BE2C (cell line): Measurements from ENCODE around the gene CLEC11A.

Source experiments
- DNase-seq: peaks from one replicate; pipeline ENCODE4 v3.0.0-alpha.2; 2020
- H3K27me3 ChIP-seq: fragments of 250-450 bp; sonication (Bioruptor Pico); 2 replicates; pipeline ENCODE4 v1.5.1; 2020; ENCODE audit warnings: mild to moderate bottlenecking
- H3K36me3 ChIP-seq: fragments of 250-450 bp; sonication (Bioruptor Pico); 2 replicates; pipeline ENCODE4 v1.5.1; 2020; ENCODE audit warnings: mild to moderate bottlenecking
- H3K4me1 ChIP-seq: fragments of 250-450 bp; sonication (Bioruptor Pico); 2 replicates; pipeline ENCODE4 v1.5.1; 2020
- H3K4me3 ChIP-seq: 2 replicates; pipeline ENCODE4 v1.5.1; 2011; ENCODE audit warnings: low read depth, low read length
- H3K9me3 ChIP-seq: fragments of 250-450 bp; sonication (Bioruptor Pico); 2 replicates; pipeline ENCODE4 v1.5.1; 2020
- TF ChIP-seq, protein P1 (sequence below): IDR thresholded peaks from 2 replicates; pipeline ENCODE4 v1.5.1; 2012; ENCODE audit warnings: mild to moderate bottlenecking, low read depth, low read length

The CLEC11A gene

DNA sequence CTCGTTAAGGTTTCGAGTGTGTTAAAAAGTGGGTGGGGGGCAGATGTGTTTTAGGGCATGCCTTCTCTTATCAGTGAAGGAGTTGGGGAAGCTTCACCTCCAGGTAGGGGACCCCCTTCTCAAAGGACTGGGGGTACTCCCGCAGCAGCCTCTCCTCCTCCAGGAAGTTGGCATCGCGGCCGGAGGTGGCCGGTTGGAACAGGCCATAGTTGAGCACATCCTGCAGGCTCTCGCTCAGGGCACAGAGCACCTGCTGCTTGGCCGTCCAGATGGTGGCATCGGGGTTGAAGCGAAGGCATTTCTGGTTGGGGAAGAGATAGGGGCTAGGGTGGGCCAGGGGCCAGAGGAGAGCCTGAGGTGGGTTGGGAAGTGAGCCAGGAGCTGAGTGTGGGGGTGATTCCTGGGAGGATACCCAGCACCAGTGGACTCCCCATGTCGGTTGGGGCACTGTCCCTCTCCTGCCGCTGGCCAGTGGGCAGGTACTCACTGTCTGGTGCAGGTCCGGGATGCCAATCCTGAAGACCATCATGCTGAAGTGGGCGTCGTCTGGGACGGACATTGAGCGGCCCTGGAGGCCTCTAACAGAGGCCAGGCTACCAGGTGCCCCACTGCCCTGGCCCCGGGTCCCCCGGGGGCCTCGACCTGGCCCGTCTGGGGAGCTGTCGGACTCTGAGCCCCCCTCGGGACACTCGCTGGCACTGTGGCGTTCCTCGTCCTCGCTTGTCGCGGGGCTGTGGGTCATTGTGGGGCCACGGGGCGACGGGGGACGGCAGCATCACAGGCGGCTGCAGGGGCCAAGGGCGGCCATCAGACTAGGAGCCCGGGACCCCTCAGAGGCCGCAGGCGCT is 6.8 kb upstream of the CLEC11A start:
- Histone ChIP-seq H3K27me3 (peaks cover 16% of the 10 kb centered on the region), H3K36me3 (no peaks in the 10 kb centered on the region), H3K4me1 (no peaks in the 10 kb centered on the region), H3K4me3 (no peak overlapping the region), H3K9me3 (no peaks in the 10 kb centered on the region)
- TF ChIP-seq, protein P1, sequence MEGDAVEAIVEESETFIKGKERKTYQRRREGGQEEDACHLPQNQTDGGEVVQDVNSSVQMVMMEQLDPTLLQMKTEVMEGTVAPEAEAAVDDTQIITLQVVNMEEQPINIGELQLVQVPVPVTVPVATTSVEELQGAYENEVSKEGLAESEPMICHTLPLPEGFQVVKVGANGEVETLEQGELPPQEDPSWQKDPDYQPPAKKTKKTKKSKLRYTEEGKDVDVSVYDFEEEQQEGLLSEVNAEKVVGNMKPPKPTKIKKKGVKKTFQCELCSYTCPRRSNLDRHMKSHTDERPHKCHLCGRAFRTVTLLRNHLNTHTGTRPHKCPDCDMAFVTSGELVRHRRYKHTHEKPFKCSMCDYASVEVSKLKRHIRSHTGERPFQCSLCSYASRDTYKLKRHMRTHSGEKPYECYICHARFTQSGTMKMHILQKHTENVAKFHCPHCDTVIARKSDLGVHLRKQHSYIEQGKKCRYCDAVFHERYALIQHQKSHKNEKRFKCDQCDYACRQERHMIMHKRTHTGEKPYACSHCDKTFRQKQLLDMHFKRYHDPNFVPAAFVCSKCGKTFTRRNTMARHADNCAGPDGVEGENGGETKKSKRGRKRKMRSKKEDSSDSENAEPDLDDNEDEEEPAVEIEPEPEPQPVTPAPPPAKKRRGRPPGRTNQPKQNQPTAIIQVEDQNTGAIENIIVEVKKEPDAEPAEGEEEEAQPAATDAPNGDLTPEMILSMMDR: no peak
- no peak for DNase-seq

DNA sequence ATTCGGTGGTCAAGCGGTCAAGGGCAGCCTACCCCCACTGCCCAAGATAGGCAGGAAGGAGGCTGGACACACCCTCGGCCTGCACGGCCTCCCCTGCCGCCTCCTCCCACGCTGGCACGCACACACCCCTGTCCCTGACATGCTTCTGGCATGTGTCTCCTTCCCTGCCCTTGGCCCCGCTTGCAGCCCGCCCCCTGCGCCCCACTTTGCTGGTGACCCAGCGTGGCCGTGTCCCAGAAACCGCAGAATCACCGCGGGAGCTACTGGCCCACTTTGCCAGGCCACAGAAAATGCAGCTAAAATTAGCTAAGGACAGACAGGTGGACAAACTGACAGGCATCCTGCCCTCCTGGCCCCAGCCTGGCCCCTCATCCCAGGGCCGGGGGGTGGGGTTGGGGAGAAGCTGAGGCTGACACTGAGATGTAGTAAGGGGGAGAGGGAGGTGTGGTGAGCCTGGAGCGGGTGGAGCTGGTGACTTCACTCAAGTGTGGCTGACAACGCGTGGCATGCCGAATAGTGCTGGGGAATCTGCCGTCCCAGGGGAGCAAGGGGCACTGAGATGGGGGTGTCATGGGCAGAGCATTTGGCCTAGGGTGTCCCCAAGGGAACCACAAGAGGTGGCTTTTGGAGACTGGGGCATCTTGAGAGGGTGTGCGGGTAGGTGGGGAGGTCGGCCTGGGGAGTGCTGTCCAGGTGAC is 6.0 kb upstream of the CLEC11A start:
- Histone ChIP-seq H3K9me3 (no peaks in the 10 kb centered on the region), H3K27me3 (peaks cover 16% of the 10 kb centered on the region), H3K4me3 (no peak overlapping the region), H3K4me1 (no peaks in the 10 kb centered on the region), H3K36me3 (no peaks in the 10 kb centered on the region)
- TF ChIP-seq, protein P1: no peak
- no peak for DNase-seq

DNA sequence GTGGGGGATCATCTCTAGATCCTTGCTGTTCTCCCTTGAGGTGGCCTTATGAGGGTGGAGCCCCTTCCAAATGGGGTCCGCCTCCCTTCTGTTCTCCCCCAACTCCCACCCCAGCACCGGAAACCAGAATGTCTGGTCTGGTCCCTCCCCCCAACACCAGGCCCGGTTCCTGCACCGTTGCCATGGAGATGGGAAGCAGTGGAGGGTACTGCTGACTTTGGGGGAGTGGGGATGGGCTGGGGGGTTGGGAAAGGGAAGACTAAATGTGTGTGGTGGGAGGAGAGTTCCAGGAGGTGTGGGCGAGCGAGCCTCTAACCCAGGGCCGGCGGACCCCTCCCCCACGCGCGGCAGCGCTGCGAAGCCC is 5.3 kb upstream of the CLEC11A start:
- Histone ChIP-seq H3K9me3 (no peaks in the 10 kb centered on the region), H3K4me1 (no peaks in the 10 kb centered on the region), H3K27me3 (peaks cover 16% of the 10 kb centered on the region), H3K36me3 (no peaks in the 10 kb centered on the region), H3K4me3 (no peak overlapping the region)
- no peak for DNase-seq
- TF ChIP-seq, protein P1: no peak

DNA sequence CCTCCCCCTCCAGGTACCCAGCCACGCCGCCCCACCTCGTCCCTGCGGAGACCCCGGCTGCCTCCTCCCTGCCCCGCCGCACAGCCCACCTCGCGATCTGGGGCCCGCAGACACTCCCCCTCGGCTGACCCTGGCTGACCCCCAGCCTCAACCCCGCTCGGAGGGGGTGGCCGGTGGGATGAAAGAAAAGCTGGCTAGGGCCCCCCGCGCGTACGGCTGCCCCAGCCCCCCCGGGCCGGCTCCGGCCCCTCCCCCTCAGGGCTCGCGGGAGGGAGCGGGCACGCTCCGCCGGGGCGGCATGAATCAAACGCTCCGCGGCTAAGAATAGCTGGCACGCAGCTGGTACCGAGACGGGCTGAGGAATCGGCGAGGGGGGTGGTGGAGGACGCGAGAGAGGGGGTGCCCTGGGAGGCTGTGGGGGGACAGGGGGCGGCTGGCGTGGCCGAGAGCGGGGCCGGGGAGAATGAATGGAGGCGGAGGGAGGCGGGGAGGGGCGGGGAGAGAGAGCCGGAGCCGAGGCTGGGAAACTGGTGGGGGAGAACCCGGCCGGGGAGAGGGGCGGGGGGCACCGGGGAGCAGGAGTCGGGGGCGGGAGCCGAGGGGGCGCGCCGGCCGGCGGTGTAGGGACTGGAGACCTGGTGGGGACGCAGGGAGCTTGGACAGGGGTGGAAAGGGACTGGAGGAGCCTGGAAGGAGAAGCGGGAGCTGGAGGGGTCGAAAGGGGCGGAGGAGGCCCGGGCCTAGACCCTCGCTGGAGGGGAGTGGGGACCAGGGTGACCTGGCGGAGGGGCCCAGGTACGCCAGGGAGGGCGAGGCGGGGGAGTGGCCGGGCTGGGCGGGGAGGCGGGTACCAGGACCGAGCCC is 4.7 kb upstream of the CLEC11A start:
- no peak for DNase-seq
- Histone ChIP-seq H3K9me3 (no peaks in the 10 kb centered on the region), H3K36me3 (no peaks in the 10 kb centered on the region), H3K4me1 (no peaks in the 10 kb centered on the region), H3K4me3 (no peak overlapping the region), H3K27me3 (peaks cover 16% of the 10 kb centered on the region)
- TF ChIP-seq, protein P1: no peak

DNA sequence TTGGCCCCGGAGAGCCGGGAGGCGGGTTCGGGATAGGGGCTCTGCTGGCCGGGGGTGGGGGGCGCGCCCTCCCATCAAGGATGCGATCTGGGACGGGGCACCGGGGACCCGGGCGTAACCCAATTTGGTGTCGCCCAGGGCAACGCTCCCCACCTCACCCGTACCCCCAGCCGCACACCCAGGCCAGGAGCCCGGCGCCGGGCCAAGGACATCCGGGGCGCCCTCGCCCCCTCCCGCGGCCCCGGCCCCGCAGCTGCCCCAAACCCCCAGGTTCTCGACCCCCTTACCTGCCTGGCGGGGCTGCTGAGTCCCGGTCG is 4.1 kb upstream of the CLEC11A start:
- TF ChIP-seq, protein P1: no peak
- peaks cover 16% of the 10 kb centered on the region for H3K27me3 ChIP-seq
- no peaks in the 10 kb centered on the region for H3K4me1 ChIP-seq

More for the DNA sequence above, 4.1 kb upstream of the CLEC11A start:
- Histone ChIP-seq H3K9me3 (no peaks in the 10 kb centered on the region), H3K36me3 (no peaks in the 10 kb centered on the region), H3K4me3 (no peak overlapping the region)
- no peak for DNase-seq
